Smooth muscle cell (in vitro differentiated cells): ENCODE results near the gene TM4SF20. TPM values are rescaled to one million over a fixed set of nuclear protein-coding genes. Genes with fewer than 3 reads are reported as not detected.

Experiments
- DNase-seq: peaks from one replicate; lab custom pipeline; 2025; ENCODE audit not compliant: unreplicated experiment; lab: John Stamatoyannopoulos, UW
- H2AFZ ChIP-seq: fragments of 200-600 bp; sonication (generic); 2 replicates; pipeline ENCODE4 v1.6.0; 2016; ENCODE audit warnings: antibody characterized with exemption, low read depth, mild to moderate bottlenecking
- H3F3A ChIP-seq: fragments of 200-600 bp; sonication (generic); 2 replicates; pipeline ENCODE4 v1.6.0; 2017; ENCODE audit warnings: antibody characterized with exemption, low read depth
- H3K27ac ChIP-seq: fragments of 200-600 bp; sonication (generic); 2 replicates; pipeline ENCODE4 v1.5.1; 2016; ENCODE audit warnings: low read depth, mild to moderate bottlenecking
- H3K27me3 ChIP-seq: fragments of 200-600 bp; sonication (generic); 2 replicates; pipeline ENCODE4 v1.6.1; 2016; ENCODE audit warnings: low read depth, mild to moderate bottlenecking
- H3K36me3 ChIP-seq: fragments of 200-600 bp; sonication (generic); 2 replicates; pipeline ENCODE4 v1.5.1; 2016; ENCODE audit warnings: low read depth
- H3K4me1 ChIP-seq: fragments of 200-600 bp; sonication (generic); 2 replicates; pipeline ENCODE4 v1.5.1; 2016; ENCODE audit warnings: low read depth
- H3K4me2 ChIP-seq: fragments of 200-600 bp; sonication (generic); 2 replicates; pipeline ENCODE4 v1.6.0; 2016; ENCODE audit warnings: mild to moderate bottlenecking
- H3K4me3 ChIP-seq: fragments of 200-600 bp; sonication (generic); 2 replicates; pipeline ENCODE4 v1.5.1; 2016; ENCODE audit warnings: mild to moderate bottlenecking
- H3K79me2 ChIP-seq: fragments of 200-600 bp; sonication (generic); 2 replicates; pipeline ENCODE4 v1.6.0; 2016; ENCODE audit warnings: low read depth, mild to moderate bottlenecking
- H3K9ac ChIP-seq: fragments of 200-600 bp; sonication (generic); 2 replicates; pipeline ENCODE4 v1.6.0; 2016; ENCODE audit warnings: low read depth
- H3K9me3 ChIP-seq: fragments of 200-600 bp; sonication (generic); replicated peaks from 2 replicates; pipeline ENCODE4 v1.5.1; 2016; ENCODE audit warnings: low read depth
- H4K20me1 ChIP-seq: fragments of 200-600 bp; sonication (generic); 2 replicates; pipeline ENCODE4 v1.6.0; 2016; ENCODE audit warnings: low read depth
- CTCF ChIP-seq: fragments of 200-600 bp; sonication (generic); IDR thresholded peaks from 2 replicates; pipeline ENCODE4 v1.5.1; 2017; ENCODE audit warnings: borderline replicate concordance, mild to moderate bottlenecking, antibody characterized with exemption; ENCODE audit not compliant: insufficient read depth, poor library complexity, severe bottlenecking
- WGBS: methylation state at CpG from one replicate; pipeline ENCODE4 v1.1.7; 2016; ENCODE audit warnings: low lambda C conversion rate; 5-methylcytosine and 5-hydroxymethylcytosine counted together
- polyA plus RNA-seq: library from polyadenylated mRNA; unstranded; fragments of >200 nt; fragmentation: Nextera tagmentation; extraction: Ambion mirVana; gene quantifications from 2 replicates; pipeline ENCODE4 v1.2.1, GENCODE V29; 2016
- total RNA-seq: library from RNA; depleted of rRNA; stranded (reverse); fragments of >200 nt; gene quantifications from 2 replicates; pipeline ENCODE4 v1.2.3, GENCODE V29; 2014

Gene TM4SF20
- not detected in 2 replicates for total RNA-seq
- not detected in 2 replicates for polyA plus RNA-seq

GRCh38 chr2:227379095-227379494 lies at the start of gene TM4SF20:
TM4SF20 (minus strand) TSS chr2:227379306; CDS start chr2:227379268, 38 bp downstream.
- Histone ChIP-seq H3K27me3 (no peaks in the 10 kb centered on the region), H2AFZ (no peak within 1 kb of the TSS), H3K79me2 (no peaks in the 10 kb centered on the region), H3K36me3 (no peaks in the 10 kb centered on the region), H3K27ac (no peak within 1 kb of the TSS), H3F3A (no peaks in the 10 kb centered on the region), H3K9ac (no peak within 1 kb of the TSS), H3K4me2 (no peak within 1 kb of the TSS), H4K20me1 (no peaks in the 10 kb centered on the region), H3K9me3 (no peaks in the 10 kb centered on the region), H3K4me3 (no peak within 1 kb of the TSS), H3K4me1 (no peaks in the 10 kb centered on the region)
- 94% methylated on average over 4 of the region's 4 CpGs for WGBS
- TF ChIP-seq CTCF, result no peak
- no peak for DNase-seq

GRCh38 chr2:227428731-227429285 lies 49.7 kb upstream of the TM4SF20 start:
- Histone ChIP-seq H3K27me3 (no peaks in the 10 kb centered on the region), H3K4me2 (no peak overlapping the region), H3K4me1 (no peaks in the 10 kb centered on the region), H2AFZ (no peak overlapping the region), H3K36me3 (no peaks in the 10 kb centered on the region), H4K20me1 (no peaks in the 10 kb centered on the region), H3K79me2 (no peaks in the 10 kb centered on the region), H3K27ac (no peak overlapping the region), H3K4me3 (no peak overlapping the region), H3F3A (no peaks in the 10 kb centered on the region), H3K9ac (no peak overlapping the region), H3K9me3 (no peaks in the 10 kb centered on the region)
- DNase-seq, result no peak
- no peak for TF ChIP-seq CTCF
- WGBS, result 85% methylated on average over 8 of the region's 8 CpGs

DNA sequence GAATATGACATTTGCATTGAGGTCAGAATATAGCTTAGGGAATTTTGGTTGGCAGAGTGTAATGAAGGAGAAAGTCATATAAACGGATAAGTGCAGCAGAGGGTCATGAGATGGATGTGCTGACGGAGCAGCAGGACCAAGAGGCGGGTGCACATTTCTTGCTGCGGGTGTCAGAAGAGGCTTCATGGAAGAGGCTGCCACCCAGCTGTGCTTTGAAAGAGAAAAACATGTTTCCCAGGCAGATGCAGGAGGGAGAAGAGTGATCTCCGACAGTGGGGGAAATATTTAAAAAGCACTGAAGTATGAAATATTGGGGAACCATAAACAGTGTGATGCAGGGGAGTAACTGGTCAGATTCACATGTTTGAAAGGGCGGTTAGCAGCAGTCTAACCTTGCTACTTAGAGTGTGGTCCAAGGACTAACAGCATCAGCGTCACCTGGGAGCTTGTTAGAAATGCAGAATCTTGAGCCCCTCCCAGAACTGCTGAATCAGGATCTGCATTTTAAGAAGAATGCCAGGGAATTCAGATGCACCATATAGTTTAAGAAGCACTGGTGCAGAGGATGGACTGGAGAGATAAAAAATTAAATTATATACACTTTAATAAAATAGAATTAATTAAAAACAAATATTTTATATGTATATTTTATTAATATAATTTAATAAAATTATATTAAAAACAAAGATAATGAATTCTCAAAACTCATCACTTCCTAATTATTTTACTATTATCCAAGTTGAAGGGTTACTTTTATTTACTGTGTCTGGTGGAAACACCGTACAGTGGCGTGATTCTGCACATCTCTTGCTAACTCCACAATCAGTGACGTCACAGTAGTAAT lies 44.8 kb upstream of the TM4SF20 start:
- Histone ChIP-seq H4K20me1 (no peaks in the 10 kb centered on the region), H3K36me3 (no peaks in the 10 kb centered on the region), H3K27ac (no peak overlapping the region), H3K4me2 (no peak overlapping the region), H3K27me3 (no peaks in the 10 kb centered on the region), H3K79me2 (no peaks in the 10 kb centered on the region), H3F3A (no peaks in the 10 kb centered on the region), H3K4me1 (no peaks in the 10 kb centered on the region), H3K9ac (no peak overlapping the region), H3K9me3 (no peaks in the 10 kb centered on the region), H2AFZ (no peak overlapping the region), H3K4me3 (no peak overlapping the region)
- TF ChIP-seq CTCF, result no peak
- no peak for DNase-seq
- 88% methylated on average over 10 of the region's 10 CpGs for WGBS
